Measurements from ENCODE around the gene ADAM33.

The ADAM33 gene

DNA sequence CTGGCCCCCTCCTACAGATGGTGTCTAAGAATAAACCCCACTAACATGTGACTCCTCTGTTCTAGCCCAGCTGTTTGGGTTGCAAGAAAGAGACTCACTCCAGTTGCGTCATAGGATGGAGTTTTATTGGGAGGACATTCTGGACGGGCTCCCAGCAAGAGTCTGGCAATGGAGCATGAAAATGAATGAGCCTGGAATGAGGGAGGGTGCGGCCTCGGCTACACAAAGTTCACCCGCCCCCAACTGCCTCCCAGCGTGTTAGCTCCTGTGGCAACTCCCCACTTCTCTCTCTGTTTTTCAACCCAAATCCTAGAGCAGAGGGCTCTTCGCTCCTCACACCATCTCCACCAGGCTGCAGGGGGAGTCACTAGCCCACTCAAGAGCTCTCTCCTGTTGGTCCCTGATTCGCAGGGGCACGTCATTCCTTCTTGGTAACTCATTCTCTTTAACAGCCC lies 5.1 kb upstream of the ADAM33 start:
- DNase-seq, result no peak

DNA sequence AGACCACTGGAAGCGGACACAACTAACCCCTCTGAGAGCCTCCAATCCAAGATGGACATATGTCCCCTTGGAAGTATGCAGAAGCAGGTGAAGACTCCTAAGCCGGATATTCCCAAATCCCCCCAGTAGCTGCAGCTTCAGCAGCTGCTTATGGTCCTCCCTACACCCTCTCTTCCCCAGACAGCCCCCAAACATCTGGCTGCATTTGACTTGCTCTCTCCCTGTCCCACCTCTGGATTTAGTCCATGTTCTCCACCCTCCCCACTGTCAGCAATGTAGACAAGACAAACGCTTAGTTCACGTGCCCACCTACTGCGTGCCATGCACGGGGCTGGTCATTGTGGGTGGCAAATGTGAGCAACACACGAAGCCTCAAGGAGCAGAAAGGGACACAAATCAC lies 4.6 kb upstream of the ADAM33 start:
- DNase-seq, result no peak

DNA sequence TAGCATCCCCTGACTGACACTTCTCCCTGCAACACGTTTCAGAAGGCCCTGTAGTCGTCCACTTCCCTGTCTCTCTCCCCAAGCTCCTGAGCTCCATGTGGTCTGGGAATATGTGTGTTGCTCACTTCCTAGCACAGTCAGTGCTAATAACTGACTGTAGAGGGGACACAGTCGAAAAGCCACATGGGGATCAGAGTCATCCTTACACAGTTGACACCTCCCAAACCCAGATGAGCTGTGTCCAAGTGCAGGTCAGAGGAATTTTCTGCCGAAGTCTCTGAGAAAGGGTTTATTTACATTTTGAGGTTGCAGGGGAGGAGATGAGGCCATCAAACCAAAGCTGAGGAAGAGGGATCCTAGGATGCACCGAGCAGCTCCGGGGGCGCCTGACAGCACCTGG lies 3.5 kb upstream of the ADAM33 start:
- DNase-seq, result no peak

DNA sequence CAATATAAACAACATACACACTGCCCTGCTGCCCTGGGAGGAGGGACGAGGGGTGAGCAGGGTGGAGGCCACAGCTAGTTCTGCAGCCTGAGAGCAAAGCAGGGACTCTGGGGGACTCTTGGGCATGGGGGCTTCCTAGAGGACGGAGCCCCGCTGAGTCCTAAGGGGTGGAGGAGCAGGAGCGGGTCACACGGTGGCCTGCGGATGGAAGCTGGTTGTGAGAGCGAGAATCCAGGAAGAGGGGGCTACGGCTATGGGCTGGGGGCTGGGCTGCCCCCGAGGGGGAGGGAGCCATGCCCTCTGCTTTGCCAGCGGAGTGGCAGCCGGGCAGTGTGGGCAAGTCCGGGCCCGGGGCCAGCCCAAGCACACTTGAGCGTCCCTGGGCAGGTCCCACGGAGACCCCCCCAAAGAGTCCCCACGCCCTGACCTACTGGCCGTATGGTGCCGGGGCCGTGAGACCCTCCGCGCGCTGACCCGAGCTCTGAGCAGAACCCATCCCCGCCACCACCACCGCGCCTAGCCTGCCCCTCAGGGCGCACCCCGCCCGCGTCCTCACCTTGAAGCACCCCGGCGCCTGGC lies 369 bp downstream of the ADAM33 start:
- DNase-seq, result no peak

DNA sequence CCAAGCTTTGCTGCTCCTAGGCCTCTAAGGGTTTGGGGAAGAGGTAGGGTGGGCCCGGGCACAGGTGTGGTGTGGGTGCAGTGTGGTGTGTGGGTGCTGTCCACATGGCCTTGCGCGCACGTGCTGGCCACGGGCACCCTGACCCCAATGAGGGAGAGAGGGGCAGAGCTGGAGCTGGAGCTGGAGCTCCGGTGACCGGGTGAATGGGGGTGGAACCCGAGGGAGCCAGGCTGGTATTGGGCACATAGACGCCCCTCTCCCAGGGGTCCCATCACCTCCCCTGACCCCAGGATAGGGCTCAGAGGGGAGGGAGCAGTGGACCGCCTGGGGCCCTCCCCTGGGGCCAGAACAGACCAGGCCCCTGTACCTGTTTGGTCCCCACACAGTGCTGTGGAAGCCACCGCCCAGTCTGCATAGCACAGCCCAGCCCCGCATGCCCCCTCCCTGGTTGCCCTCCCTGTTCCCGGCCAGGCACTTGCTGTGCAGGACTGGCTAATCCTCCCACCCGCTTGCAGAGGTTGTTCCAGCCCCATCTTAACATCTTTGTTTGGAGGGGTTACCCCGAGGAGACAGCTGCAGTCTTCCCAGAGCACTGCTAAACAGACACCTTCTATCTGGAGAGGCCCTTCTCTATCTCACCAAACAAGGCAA lies 984 bp downstream of the ADAM33 start:
- no peak for DNase-seq

DNA sequence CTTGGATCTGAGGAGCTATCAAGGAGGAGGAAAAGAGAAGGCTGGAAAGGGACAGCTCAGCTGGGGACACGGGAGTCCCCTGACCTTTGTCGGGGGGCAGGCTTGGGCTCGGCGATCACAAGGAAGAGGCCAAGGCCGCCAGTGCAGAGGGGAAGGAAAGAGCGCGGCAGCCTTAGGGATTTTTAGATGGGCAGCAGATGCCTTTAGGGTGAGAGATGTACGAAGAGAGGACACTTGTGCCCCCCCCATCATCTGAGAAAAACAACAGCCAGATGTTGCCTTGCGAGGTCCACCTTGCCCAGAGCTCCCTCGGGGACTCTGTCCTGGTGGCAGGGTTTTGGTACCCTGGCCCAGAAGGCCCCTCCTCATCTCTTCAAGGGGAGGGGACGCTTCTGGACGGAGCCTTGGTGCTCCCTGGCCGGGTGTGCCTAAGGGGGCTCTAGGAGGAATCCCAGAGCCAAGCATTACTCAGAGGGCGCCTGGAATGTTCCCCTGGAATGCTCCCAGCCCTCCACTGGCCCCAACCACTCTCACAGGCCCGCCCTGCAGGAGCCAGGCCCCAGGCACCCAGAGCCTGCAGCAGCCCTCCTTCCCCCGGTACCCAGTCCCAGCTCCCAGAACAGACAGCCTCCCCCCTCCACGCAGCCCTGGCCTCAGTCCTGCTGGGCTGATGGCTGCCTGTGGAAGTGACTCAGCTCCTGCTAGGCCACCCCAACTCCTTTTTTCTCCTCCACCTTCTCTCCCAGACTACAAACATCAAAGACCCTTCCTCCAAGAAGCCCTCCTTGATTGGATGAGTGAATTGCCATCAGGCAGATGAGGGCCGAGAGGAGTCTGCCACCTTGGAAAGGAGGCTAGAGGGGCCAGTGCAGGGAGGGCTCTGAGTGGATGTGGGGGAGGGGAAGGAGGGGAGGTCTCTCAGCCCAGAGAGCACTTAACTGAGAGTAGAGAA lies 1.8 kb downstream of the ADAM33 start:
- DNase-seq, result no peak

DNA sequence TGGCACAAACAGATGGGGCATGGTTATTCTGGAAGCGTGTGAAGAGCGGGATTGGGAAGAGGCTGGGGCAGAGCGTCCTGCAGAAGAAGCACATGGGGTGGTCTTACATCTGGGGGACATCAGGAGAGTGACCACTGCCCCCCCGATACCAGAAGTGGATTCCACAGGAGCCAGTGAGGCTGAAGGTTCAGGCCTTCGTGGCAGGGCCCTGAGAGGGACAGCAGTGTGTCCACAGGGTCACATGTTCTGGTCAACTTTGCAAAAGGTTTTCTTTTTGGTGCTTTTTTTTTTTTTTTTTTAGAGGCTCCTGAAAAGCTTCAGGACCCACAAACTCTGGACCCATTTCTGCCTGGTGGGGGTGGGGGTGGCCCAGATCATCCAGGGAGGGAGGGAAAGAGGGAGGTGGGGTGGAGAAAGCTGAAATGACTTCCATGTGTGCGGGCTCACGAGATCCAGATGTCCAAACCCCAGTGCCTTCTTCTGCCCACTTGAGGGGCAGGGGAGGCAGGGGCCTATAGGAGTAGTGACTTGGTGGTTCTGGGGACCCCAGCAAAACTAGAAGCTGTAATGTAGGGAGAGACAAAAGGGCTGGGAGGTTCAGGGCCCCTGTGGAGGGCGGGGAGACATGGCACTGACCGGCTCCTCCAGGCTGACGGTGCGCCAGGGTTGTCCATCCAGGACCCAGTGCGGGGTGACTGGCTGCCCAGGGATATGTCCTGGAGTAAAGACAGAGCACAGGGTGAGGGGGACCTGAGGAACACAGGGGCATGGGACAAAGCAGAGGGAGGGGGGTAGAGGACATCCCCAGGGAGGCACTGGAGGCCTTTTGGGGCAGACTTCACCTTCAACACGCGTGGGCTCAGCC lies 2.7 kb downstream of the ADAM33 start:
- no peak for DNase-seq

DNA sequence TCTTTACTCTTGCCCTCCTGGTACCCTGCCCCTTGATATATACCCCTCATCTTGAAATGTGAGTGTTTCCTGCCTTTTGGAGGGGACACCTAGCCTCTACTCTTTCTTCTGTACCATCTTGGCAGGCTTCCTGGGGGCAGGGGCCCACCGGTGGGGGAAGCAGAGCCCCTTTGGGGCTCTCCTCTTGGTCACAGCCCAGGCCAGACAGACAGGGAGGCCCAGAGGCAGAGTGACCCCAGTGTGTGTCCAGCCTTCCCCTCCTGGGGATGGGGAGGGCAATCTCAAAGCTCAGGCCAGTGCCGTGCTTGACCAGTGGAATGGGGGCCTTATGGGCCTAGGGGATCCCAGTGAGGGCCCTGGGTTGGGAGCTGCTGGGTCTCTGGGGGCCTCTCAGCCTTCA lies 3.6 kb downstream of the ADAM33 start:
- no peak for DNase-seq

DNA sequence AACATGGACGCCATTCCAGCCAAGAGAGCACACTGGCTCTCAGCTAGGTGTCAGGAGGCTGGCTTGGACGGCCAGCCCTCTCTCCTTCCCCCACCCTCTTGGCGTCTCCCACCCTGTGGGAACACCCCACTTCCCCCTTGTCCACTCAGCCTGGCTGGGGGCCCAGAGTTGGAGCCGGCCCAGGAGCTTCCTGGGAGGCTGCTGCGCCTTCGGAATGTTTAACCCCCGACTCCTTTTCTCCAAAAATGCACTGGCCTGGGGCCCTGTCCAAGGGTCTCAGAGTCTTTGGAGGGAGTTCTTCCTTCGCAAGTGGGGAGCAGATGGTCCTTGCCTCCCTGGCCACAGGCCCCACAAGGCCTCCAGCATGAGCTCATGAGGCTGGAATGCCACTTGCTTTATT lies 4.1 kb downstream of the ADAM33 start:
- DNase-seq, result no peak

DNA sequence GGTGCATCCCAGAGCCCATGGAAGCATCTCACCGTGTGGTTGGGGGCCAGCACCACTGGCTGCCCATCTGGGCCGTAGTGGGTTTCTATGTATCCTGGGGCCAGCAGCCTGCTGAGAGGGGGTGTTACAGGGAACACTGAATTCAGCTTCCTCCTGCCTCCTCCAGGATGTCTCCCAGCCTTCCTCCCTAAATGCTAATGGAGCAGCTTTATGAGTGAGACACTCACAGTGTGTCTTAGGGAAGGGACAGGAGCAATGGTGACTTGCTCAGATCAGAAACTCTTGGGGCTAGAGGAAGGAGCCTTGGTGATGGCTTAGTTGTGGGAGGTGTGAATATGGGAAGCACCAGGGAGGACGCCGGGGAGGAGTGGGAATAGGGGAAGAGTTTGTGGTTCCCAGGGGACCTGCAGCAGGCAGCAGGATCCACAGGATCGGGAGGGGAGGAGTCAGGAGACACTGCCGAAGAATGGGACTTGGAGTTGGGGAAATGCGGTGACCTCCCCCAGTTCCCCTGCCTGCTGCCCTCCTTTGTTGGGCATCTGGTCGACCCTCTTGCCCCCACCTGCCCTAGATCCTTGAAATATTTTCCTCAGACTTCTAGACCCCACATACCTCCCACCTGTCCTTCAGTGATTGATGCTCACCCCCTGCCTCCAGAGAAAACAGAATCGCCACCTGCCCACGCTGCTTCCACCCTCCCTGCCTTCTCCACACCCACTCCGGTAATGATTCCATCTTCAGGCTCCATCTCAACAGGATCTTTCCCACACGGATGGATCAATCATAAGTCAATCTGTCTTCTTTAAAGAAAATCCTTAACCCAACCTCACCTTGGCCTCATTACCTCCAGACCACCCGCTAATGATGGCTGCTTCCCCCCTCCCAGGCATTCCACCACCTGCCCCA lies 6.6 kb downstream of the ADAM33 start:
- no peak for DNase-seq

DNA sequence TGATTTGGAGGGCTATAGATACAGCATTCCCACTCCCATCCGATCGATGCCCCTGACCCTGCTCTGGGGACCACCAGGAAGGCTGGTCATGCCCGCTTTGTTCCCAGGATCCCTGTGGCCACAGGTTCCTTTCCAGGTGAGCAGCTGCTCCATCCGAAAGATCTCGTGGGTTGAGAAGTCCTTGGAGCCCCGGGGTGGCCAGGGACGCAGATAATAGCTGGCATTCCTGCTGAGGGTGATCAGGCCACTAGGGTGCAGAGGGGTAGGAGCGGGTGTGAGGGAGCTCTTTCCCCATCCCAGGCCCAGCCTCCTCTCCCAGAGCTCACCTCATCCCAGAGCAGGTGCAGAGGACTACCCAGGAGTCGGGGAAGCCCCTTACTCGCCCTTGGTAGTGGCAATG lies 7.4 kb downstream of the ADAM33 start:
- no peak for DNase-seq

DNA sequence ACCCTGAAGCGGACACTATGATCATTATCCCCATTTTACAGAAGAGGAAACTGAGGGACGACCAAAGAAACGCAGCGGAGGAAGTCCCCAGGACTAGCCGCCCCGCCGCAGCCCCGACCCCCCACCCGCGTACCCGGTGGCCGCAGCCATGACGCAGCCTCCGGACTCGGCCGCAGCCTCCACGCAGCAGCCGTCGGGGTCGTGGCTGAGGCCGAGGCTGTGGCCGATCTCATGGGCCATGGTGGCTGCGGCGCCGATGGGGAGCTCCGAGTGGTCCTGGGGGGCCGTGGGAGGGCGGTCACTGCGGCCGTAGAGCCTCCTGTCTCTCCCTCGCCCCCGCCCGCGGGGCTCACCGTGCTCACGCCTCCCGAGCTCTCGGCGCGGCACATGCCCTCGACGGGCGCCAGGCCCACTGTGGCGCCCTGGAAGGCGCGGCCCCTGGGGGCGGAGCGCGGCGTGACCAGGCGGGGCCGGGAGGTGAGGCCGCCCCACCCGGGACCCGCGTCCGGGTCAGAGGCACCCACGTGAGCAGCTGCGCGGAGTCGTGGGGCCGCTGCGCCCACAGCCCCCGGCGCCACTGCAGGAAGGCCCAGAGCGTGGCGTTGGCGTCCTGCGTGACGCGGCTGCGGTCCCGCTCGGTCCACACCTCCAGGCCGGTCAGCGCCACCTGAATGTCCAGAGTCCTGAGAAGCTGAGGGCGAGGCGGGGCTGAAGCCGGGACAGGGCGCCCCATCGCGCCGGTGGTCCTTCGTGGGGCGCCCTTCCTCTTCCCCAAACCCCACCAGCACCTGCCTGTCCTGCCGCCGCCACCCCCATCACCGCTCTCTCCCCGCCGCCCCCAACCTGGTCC lies 8.4 kb downstream of the ADAM33 start:
- DNase-seq, result no peak

DNA sequence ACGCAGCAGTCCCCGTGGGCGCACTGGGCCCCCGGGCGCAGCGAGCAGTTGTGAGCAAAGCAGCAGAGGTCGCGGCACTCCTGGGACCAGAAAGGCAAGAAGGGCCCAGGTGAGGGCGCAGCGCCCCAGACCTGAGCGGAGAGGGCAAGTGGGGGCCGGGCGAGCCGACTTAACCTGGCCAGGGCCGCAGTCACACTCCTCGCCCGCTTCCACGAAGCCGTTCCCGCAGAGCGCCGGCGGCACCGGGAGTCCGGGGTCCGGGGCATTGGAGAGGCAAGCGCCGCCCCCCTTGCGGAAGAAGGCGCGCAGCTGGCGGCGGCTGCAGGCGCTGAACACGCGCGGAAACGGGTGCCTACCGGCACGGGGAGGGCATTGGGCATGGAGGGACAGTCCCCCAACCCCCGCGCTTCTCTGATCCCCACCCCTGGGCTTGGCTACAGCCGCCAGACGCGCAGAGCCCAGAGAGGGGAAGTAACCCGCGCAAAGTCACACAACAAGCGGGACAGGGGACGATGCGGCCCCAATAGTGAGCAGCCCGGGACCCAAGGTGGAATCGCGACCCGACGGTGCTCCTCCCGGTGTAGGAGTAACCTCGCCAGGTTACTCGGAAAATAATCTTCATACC lies 9.2 kb downstream of the ADAM33 start:
- no peak for DNase-seq

DNA sequence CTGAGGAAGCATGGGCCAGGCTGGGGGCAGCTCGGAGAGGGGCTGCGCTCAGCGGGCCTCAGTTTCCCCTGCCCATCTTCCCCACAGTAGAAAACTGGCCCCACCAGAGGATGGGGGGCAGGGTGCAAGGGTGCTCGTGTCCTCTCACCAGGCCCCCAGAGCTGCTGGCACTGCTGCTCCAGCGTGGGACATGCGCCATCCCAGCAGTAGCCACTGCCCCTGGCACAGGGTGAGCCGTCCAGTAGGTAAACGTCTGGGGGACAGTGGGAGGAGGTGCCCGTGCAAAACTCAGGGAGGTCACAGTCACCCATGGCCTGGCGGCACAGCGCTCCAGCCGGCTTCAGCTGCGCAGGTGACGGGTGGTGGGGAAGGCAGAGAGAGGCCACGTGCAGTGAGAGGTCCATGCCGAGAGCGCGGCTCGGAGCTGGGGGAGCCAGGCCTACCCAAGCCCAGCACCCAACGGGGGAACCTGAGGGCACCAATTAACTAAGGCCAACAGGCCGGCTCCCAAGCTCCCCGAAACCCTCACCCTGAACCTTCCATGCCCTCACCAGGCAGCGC lies 9.7 kb downstream of the ADAM33 start:
- DNase-seq, result no peak

DNA sequence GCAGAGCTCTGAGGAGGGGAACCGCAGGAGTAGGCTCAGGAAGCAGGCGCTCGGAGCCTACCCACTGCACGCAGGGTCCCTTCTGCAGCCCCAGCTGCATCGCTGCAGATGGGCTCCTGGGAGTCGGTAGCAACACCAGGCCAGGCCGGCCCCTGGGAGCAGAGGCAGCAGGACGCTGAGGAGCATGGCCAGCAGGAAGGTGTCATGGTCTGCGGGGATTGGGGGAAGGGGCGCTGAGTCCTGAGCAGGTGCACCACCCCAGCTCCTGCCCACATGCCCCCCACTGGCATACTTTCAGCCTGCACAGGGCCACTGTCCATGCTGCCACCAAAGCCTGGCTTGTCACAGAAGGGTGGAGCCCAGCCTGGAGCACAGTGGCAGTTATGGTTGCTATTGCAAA lies 10.9 kb downstream of the ADAM33 start:
- no peak for DNase-seq

DNA sequence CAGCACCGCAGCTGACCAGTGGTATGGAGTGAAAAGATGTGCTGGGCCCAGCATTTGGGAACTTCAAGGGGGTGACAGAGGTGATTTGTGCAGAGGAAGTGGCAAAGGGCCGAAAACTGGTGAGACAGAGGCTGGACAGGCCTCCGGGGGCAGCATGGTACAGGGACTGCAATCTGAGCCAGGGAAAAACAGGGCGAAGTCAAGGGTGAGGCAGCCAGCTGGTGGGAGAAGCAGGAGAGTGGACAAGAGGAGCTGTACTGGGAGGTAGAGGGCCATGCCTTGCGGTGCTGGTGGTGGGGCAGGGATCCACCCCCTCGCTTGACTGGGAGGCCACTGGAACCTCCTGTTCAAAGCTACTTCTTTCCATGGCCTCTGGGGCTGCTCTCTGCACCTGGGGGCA lies 11.3 kb downstream of the ADAM33 start:
- DNase-seq, result no peak

DNA sequence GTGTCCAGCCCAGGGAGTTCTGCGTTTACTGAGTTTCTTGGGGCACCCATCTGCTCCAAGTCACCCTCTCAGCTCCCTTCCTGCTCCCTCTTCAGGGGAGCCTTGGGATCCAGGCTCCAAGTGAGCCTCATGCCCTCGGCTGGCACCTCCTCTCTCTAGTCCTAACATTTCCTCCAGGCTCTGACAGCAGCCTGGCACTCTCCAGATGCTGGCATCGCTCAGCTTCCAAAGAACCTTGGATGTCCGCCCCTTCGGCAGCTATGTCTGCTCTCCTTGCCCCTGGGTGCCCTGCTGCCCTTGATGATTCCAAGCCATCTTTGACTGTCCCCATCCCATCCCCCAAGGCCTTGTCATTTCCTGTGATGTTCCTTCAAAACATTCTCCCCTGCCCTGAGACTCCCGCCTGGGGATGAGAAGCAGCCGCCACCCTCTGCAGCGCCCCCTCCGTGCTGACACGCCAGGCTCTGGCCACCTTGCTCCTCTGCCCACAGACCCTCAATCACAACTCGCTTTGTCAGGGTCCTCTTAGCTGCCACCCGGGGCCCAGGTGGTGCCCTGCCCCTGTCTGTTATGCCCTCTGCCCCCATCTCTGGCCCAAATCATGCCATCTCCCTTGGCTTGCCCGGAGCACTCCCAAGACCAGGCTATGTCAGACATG lies 12.0 kb downstream of the ADAM33 start:
- DNase-seq, result no peak

DNA sequence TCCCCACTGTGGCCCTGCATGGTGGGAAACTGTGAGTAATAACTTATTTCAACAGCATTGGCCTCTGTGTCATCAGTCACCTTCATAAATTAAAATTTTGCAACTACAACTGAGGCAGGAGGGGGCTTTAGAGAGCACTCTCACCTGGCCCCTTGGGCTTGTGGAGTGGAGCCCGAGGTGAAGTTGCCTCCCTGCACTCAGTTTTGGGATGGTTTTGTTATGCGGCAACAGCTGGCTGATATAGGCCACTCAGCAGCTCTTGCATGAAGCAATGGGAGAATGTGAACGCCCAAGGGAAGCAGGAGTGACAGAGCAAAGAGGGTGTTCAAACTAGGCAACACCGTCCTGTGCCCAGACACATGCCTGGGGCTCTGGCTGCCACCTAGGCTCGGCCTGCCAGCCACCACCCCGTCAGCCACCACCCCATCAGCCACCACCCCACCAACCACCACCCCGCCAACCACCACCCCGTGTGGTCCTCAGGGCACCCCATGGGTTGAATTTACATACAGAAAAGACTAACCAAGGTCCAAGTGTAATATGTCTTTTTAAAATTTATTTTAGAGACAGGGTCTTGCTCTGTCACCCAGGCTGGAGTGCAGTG lies 14.3 kb downstream of the ADAM33 start:
- DNase-seq, result no peak

DNA sequence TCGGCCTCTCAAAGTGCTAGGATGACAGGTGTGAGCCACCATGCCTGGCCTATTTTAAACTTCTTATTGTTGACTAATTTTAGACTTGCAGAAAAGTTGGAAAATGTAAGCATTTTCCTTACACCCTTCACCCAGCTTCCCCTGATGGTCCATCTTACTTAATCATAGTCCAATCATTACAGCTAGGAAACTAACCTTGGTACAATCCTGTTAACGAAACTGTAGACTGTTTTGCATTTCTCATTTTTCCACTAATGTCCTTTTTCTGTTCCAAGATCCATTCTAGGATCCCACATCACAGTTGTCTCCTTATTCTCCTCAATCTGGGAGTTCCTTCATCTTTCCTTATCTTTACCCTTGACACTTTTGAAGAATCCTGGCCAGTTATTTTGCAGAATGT lies 18.0 kb downstream of the ADAM33 start:
- no peak for DNase-seq

All from stimulated activated CD4-positive, alpha-beta T cell treated with anti-CD3 and anti-CD28 coated beads, Interleukin-2, amount 100 ng/mL, for 48 hours (primary cell).